CD14-positive monocyte (primary cell): ENCODE data around the gene ANP32B. TPM values are rescaled to one million over a fixed set of nuclear protein-coding genes. Genes with fewer than 3 reads are reported as not detected.

Experiments
- DNase-seq, 3 donors: peaks; one replicate each; pipeline ENCODE4 v3.0.0-alpha.2; 2011 to 2022
- H2AFZ ChIP-seq: 2 replicates; pipeline ENCODE4 v1.6.0; 2012; ENCODE audit warnings: mild to moderate bottlenecking, low read depth, low read length, inconsistent platforms; ENCODE audit not compliant: insufficient read depth, poor library complexity, severe bottlenecking
- H3K27ac ChIP-seq, 2 donors: 1 replicate in 1 of 2; 2 replicates in 1 of 2; pipeline ENCODE4 v1.5.1; 2012 to 2013; ENCODE audit warnings: low read length in 2 of 2, control low read depth in 1 of 2, inconsistent platforms in 1 of 2, low read depth in 1 of 2, mild to moderate bottlenecking in 1 of 2
- H3K27me3 ChIP-seq, 2 donors: one replicate each; pipeline versions ENCODE4 v1.6.0 to v1.6.1; 2011 to 2013; ENCODE audit warnings: low read length in 2 of 2; ENCODE audit not compliant: control insufficient read depth in 2 of 2, insufficient read depth in 2 of 2
- H3K36me3 ChIP-seq, 2 donors: replicated peaks in 1 of 2; 1 replicate in 1 of 2; 2 replicates in 1 of 2; pipeline versions ENCODE4 v1.5.1 to v1.6.1; 2012 to 2013; ENCODE audit warnings: low read length in 2 of 2, control low read depth in 1 of 2, inconsistent platforms in 1 of 2, mild to moderate bottlenecking in 1 of 2; ENCODE audit not compliant: insufficient read depth in 2 of 2, control insufficient read depth in 1 of 2
- H3K4me1 ChIP-seq, 2 donors: 1 replicate in 1 of 2; 2 replicates in 1 of 2; pipeline versions ENCODE4 v1.5.1 to v1.6.1; 2012 to 2013; ENCODE audit warnings: low read length in 2 of 2, control low read depth in 1 of 2, inconsistent platforms in 1 of 2, mild to moderate bottlenecking in 1 of 2, moderate library complexity in 1 of 2; ENCODE audit not compliant: insufficient read depth in 2 of 2, control insufficient read depth in 1 of 2
- H3K4me2 ChIP-seq: replicated peaks from 2 replicates; pipeline ENCODE3; 2012; ENCODE audit warnings: low read length, moderate library complexity, mild to moderate bottlenecking; ENCODE audit not compliant: poor library complexity, severe bottlenecking; ENCODE audit errors: extremely low read depth
- H3K4me3 ChIP-seq, 3 experiments: fragments of 200-600 bp in 1 of 3; sonication (generic) in 1 of 3; replicated peaks in 1 of 3; 1 replicate in 2 of 3; 2 replicates in 1 of 3; pipeline ENCODE4 v1.5.1; 2011 to 2013; ENCODE audit warnings: low read length in 3 of 3, mild to moderate bottlenecking in 3 of 3, control low read depth in 2 of 3, low read depth in 2 of 3, inconsistent platforms in 1 of 3, moderate library complexity in 1 of 3
- H3K79me2 ChIP-seq: 2 replicates; pipeline ENCODE4 v1.6.0; 2012; ENCODE audit warnings: mild to moderate bottlenecking, control low read depth, inconsistent platforms, low read length, moderate library complexity; ENCODE audit not compliant: insufficient read depth
- H3K9ac ChIP-seq: 2 replicates; pipeline ENCODE4 v1.6.0; 2017; ENCODE audit warnings: low read length, mild to moderate bottlenecking; ENCODE audit not compliant: insufficient read depth, poor library complexity, severe bottlenecking
- H3K9me3 ChIP-seq, 2 donors: replicated peaks in 1 of 2; 1 replicate in 1 of 2; 2 replicates in 1 of 2; pipeline versions ENCODE4 v1.5.1 to v1.6.1; 2012 to 2013; ENCODE audit warnings: low read length in 2 of 2, control low read depth in 1 of 2; ENCODE audit not compliant: control insufficient read depth in 1 of 2, insufficient read depth in 1 of 2
- H4K20me1 ChIP-seq: 2 replicates; pipeline ENCODE4 v1.6.0; 2012; ENCODE audit warnings: mild to moderate bottlenecking, low read length, control low read depth, moderate library complexity; ENCODE audit not compliant: insufficient read depth
- H3K27ac Mint-ChIP-seq, 7 donors: one replicate each; pipeline ENCODE4 v1.8.0; 2020; ENCODE audit warnings: mild to moderate bottlenecking in 7 of 7, mixed read lengths in 7 of 7, moderate library complexity in 6 of 7, inconsistent platforms in 2 of 7
- H3K27me3 Mint-ChIP-seq, 3 donors: one replicate each; pipeline ENCODE4 v1.8.0; 2021 to 2022; ENCODE audit warnings: low read depth in 3 of 3, mild to moderate bottlenecking in 3 of 3, mixed read lengths in 3 of 3, moderate library complexity in 3 of 3, inconsistent platforms in 1 of 3
- H3K36me3 Mint-ChIP-seq, 2 donors: one replicate each; pipeline ENCODE4 v1.8.0; 2020; ENCODE audit warnings: mixed read lengths in 2 of 2, inconsistent platforms in 1 of 2, mild to moderate bottlenecking in 1 of 2
- H3K4me1 Mint-ChIP-seq: one replicate; pipeline ENCODE4 v1.8.0; 2020; ENCODE audit warnings: mild to moderate bottlenecking, mixed read lengths
- H3K4me3 Mint-ChIP-seq, 2 donors: one replicate each; pipeline ENCODE4 v1.8.0; 2020; ENCODE audit warnings: mild to moderate bottlenecking in 2 of 2, mixed read lengths in 2 of 2, moderate library complexity in 1 of 2
- H3K9me3 Mint-ChIP-seq, 7 donors: one replicate each; pipeline ENCODE4 v1.8.0; 2020 to 2022; ENCODE audit warnings: mixed read lengths in 7 of 7, mild to moderate bottlenecking in 6 of 7, moderate library complexity in 6 of 7, inconsistent platforms in 2 of 7
- WGBS: methylation state at CpG from one replicate; pipeline ENCODE4 v1.1.5; 2013; ENCODE audit warnings: missing lambda C conversion rate; ENCODE audit not compliant: insufficient coverage; 5-methylcytosine and 5-hydroxymethylcytosine counted together
- intact Hi-C, 2 donors: fragments of 100-400 bp; cut with micrococcal nuclease; formaldehyde crosslinking; loops; one replicate each; pipeline versions ENCODE4 v1.15.0 to v1.15.1; 2023
- polyA plus RNA-seq, 3 donors: library from polyadenylated mRNA; depleted of rRNA in 1 of 3; unstranded in 2 of 3; stranded (reverse) in 1 of 3; fragments of 300-500 nt in 2 of 3; fragments of >200 nt in 1 of 3; fragmentation: Illumina TruSeq in 2 of 3; gene quantifications; 1 replicate in 2 of 3; 2 replicates in 1 of 3; pipeline ENCODE4 v1.2.3, GENCODE V29; 2012 to 2021
- TF ChIP-seq, protein P1 (sequence below): fragments of 200-600 bp; IDR thresholded peaks from one replicate; pipeline ENCODE4 v1.8.0; 2022; ENCODE audit warnings: antibody characterized with exemption, mild to moderate bottlenecking

ANP32B gene
- polyA plus RNA-seq, 3 donors: 29.7 to 40.7 (median 30.8) TPM

DNA sequence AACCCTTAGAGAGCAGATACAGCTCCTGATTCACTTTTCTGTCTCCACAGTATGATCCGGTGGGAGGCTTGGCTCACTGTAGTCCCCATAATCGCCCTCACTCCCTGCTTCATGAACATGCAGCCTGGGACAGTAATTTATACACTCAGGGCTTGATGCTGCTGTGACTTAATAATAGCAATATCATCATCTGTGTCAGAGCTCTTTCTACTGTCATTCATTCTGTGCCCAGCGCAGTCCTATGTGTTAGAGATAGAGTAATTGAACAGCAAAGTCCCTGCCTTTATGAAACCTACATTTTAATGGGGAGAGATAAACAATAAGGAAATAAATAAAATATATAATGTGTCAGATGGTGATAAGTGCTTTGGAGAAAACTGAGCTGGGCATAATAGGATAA lies 42.4 kb upstream of the ANP32B start:
- no peaks in the 10 kb centered on the region for H3K36me3 ChIP-seq
- no peak for DNase-seq
- H3K4me1 ChIP-seq: no peaks in the 10 kb centered on the region
- intact Hi-C loops: no loop called here
- H3K36me3 Mint-ChIP-seq: no peaks in the 10 kb centered on the region
- H3K27ac ChIP-seq: no peak overlapping the region
- peaks cover 5% of the 10 kb centered on the region for H3K4me1 Mint-ChIP-seq
- 100% methylated on average over 1 of the region's 3 CpGs for WGBS
- peaks cover 0 to 3% (median 3%) of the 10 kb centered on the region in 3 donors for H3K27me3 Mint-ChIP-seq
- H3K27ac Mint-ChIP-seq: no peak overlapping the region
- no peaks in the 10 kb centered on the region for H4K20me1 ChIP-seq
- no peak overlapping the region for H3K9ac ChIP-seq
- H3K4me3 ChIP-seq: no peak overlapping the region
- no peaks in the 10 kb centered on the region for H3K9me3 Mint-ChIP-seq
- H3K4me3 Mint-ChIP-seq: no peak overlapping the region
- TF ChIP-seq, protein P1, sequence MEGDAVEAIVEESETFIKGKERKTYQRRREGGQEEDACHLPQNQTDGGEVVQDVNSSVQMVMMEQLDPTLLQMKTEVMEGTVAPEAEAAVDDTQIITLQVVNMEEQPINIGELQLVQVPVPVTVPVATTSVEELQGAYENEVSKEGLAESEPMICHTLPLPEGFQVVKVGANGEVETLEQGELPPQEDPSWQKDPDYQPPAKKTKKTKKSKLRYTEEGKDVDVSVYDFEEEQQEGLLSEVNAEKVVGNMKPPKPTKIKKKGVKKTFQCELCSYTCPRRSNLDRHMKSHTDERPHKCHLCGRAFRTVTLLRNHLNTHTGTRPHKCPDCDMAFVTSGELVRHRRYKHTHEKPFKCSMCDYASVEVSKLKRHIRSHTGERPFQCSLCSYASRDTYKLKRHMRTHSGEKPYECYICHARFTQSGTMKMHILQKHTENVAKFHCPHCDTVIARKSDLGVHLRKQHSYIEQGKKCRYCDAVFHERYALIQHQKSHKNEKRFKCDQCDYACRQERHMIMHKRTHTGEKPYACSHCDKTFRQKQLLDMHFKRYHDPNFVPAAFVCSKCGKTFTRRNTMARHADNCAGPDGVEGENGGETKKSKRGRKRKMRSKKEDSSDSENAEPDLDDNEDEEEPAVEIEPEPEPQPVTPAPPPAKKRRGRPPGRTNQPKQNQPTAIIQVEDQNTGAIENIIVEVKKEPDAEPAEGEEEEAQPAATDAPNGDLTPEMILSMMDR: no peak
- no peaks in the 10 kb centered on the region for H3K9me3 ChIP-seq
- no peaks in the 10 kb centered on the region for H3K27me3 ChIP-seq
- H3K4me2 ChIP-seq: no peak overlapping the region
- no peak overlapping the region for H2AFZ ChIP-seq
- H3K79me2 ChIP-seq: no peaks in the 10 kb centered on the region

DNA sequence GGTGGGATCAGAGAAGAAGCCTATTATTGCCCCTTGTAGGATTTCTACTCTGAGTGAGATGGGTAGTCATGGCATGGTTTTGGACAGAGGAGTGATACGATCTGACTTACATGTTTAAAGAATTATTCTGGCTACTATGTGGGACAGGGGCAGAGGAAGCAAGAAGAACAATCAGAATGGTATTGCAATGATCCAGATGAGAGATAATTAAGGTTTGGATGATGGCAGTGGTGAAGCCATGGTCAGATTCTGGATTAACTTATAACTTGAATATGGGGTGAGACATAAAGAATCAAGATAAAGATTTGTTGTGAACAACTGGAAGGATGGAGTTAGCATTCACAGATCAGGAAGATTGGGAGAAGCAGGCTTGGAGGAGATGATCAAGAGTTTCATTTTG lies 41.8 kb upstream of the ANP32B start:
- DNase-seq: no peak
- WGBS: 100% methylated on average over 1 of the region's 1 CpG
- Histone ChIP-seq H3K27me3 (no peaks in the 10 kb centered on the region), H3K4me1 (no peaks in the 10 kb centered on the region), H3K4me2 (no peak overlapping the region), H2AFZ (no peak overlapping the region), H4K20me1 (no peaks in the 10 kb centered on the region), H3K36me3 (no peaks in the 10 kb centered on the region), H3K79me2 (no peaks in the 10 kb centered on the region), H3K4me3 (no peak overlapping the region), H3K9ac (no peak overlapping the region), H3K27ac (no peak overlapping the region), H3K9me3 (no peaks in the 10 kb centered on the region)
- H3K4me3 Mint-ChIP-seq: no peak overlapping the region
- peaks cover 0 to 3% (median 3%) of the 10 kb centered on the region in 3 donors for H3K27me3 Mint-ChIP-seq
- H3K36me3 Mint-ChIP-seq: no peaks in the 10 kb centered on the region
- peaks cover 3% of the 10 kb centered on the region for H3K4me1 Mint-ChIP-seq
- H3K27ac Mint-ChIP-seq: no peak overlapping the region
- intact Hi-C loops: no loop called here
- no peaks in the 10 kb centered on the region for H3K9me3 Mint-ChIP-seq
- TF ChIP-seq, protein P1: no peak
